NCI-H82 treated with DMSO at 0.1 percent for 48 hours (cell line): ENCODE results near the gene SUGP2.
"Not testable (repeated sequence)": the region's sequence is repeated elsewhere in the genome, so short reads cannot be mapped to it uniquely, and the experiment has no call there.

ENCODE experiments used
- DNase-seq: peaks from one replicate; lab custom pipeline; 2025; ENCODE audit not compliant: unreplicated experiment; lab: John Stamatoyannopoulos, UW

The SUGP2 gene

DNA sequence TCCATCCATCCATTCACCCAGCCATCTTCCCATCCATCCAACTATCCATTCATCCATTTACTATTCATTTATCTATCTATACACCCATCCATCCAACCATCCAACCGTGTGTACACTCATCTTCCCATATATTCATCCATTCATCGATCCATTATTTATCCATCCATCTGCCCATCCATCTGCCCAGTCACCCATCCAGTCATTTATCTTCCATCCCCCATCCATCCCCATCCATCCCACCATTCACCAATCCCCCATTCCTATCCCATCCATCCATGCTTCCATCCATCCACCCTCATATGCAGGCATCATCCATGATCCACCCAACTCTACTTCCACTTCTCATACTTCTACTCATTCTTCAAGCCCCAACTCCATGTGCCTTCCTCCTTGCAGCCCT is 78.3 kb downstream of the SUGP2 start:
- no peak for DNase-seq

DNA sequence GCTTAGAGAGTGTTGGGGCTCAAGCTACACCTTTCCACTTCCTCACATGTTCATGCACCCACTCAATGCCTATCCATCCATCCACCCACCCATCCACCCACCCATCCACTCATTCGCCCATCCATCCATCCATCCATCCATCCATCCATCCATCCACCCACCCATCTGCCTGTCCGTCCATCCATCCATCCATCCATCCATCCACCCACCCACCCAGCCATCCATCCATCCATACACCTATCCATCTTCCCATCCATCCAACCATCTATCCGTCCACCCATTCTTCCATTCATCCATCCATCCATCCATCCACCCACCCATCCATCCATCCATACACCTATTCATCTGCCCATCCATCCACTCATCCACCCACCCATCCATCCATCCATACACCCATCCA is 79.2 kb downstream of the SUGP2 start:
- DNase-seq: no peak

DNA sequence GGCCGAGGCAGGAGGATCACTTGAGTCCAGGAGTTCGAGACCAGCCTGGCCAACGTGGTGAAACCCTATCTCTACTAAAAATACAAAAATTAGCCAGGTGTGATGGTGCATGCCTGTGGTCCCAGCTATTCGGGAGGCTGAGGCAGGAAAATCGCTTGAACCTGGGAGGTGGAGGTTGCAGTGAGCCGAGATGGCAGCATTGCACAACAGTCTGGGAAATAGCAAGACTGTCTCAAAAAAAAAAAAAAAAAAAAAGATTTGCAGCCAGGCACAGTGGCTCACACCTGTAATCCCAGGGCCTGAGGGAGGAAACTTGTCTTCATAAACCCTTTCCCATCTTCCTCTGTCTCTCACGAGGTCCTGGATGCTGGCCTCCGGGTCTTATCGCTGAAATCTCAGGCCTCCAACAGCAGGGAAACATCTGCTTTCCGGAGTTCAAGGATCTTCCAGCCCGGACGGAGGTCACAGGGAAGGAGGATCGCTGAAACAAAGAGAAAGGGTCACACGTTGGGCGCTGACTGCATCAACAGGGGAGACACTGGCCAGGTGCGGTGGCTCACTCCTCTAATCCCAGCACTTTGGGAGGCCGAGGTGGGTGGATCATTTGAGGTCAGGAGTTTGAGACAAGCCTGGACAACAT is 80.8 kb downstream of the SUGP2 start:
- DNase-seq: not testable (repeated sequence)

DNA sequence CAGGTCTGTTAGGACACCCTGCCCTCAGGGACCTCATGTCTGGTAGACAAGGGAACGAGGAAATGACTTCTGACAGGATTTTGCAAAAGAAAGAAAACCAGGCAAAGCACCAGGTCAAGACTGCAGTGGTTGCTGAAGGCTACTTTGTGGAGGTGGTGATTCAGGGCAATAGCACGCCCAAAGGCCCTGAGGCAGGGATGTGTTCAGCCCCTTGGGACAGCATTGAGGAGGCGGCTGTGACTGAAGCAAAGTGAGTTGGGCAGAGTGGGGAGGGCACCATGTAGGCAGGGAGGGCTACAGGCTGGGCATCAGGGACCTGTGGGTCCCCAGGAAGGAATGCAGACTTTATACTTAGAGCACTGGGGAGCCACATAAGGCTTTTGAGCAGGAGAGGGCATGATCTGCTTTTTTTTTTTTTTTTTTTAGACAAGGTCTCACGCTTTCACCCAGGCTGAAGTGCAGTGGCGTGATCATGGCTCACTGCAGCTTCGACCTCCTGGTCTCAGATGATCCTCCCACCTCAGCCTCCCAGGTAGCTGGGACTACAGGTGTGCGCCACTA is 81.5 kb downstream of the SUGP2 start:
- DNase-seq: no peak

DNA sequence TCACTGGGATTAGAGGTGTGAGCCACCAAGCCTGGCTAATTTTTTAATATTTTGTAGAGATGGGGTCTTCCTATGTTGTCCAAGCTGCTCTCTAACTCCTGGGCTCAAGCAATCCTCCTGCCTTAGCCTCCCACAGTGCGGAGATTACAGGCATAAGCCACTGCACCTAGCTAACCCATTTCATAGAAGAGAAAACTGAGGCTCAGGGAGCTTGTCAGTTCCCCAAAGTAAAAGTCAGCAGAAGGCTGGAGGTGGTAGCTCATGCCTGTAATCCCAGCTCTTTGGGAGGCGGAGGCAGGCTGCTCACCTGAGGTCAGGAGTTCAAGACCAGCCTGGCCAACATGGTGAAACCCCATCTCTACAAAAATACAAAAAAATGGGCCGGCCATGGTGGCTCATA is 83.5 kb downstream of the SUGP2 start:
- no peak for DNase-seq

DNA sequence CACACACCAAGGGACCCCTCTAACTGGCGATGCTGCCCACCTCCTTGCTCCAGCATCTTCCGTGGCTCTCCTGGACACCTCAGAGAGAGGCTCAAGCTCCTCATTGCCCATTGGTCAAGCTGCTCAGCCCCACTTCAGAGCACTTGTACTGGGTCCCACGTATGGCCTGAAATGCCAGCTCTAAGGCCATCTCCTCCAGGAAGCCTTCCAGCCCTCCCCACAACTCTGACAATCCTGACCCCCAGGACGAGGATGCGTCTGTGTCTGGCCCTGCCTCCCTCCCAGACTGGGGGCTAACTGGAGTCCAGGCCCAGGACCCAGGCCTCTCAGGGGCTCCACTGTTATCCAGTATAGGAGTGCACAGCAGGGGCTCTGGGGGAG is 84.4 kb downstream of the SUGP2 start:
- no peak for DNase-seq

DNA sequence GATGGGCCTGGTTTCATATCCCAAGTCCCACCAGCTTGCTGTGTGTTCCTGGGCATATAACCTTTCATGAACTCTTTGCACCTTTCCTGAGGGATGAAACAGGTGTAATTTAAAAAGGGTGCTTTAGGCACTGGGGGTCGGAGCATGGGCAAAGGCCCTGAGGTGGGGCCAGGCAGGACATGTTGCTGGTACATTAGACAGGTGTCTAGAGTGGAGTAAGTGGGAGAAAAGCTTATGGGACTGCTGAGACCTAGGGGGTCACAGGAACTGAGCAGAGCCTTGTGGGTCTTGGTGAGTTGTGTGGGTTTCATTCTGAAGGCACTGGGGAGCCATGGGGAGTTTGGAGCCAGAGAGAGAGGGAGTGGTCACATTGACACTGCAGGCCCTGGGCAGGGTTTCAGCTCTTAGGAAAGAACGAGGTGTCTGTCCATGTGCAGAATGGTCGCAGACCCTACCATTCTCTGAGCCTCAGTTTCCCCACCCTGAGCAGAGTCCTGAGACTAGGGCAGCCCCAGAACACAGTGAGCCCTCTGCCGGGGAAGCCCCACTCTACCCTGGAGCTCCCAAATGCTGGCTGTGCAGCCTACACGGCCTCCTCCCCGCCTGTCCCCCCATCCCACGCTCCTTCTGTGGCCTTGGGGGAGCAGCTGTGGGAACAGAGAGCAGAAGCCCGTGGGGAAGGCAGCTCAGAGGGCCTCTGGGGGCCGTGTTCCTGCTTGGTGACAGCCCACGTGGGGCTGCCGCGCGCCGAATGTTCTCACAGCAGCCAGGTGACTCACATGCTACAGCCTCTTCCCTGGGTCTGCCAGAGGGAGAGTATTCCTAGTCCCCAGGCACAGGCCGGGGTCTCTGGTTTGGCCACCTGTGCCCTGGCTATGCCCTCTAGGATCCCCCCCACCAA is 85.0 kb downstream of the SUGP2 start:
- no peak for DNase-seq

DNA sequence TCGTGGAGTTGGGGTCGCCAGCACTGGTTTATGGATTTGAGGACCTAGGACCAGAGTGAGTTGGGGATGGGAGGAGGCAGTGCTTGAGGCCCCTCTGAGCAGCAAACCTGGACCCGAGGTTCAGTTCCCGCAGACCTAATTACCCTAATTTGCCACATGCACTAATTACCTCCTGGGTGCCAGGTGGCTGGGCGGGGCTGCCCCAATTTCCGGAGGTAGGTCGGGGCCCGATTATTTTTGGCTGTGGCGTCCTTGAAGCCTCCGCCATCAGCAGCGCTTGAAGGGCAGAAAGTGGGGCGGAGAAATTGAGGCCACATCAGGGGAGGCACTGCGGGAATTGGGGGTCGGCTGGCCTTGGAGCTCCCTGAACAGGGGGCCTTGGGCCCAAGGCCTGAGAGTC is 86.4 kb downstream of the SUGP2 start:
- DNase-seq: no peak

DNA sequence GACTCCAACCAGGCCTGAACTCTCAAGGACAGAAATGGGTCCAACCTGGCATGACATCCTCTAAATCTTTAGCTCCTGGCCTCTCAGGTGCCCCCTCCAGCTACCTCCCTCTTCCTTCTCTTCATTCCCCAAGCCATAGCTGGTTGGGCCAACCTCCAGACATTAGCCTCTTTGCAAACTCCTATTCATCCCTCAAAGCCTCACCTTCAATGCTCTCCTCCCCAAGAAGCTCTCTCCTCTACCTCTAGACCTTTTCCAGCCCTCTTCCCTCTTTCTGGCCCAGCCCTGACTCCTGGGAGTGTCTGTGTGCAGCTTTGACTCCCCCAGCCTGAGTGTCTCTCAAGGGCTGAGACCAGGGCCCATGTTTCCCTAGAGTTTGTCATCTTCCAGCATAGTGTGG is 87.0 kb downstream of the SUGP2 start:
- DNase-seq: no peak

DNA sequence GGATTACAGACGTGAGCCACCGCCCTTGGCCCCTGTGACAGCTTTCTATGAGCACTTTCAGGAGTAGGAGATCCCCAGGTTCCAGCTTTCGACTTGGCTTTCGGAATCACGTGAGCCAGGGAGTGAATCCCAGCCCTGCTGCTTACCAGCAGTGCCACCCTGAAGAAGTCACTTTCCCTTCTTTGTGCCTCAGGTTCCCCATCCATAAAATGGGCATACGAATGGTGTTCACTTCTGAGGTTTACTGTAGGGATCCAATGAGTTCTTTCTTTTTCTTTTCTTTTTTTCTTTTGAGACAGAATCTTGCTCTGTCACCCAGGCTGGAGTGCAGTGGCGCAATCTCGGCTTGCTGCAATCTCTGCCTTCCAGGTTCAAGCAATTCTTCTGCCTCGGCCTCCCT is 88.0 kb downstream of the SUGP2 start:
- DNase-seq: no peak

DNA sequence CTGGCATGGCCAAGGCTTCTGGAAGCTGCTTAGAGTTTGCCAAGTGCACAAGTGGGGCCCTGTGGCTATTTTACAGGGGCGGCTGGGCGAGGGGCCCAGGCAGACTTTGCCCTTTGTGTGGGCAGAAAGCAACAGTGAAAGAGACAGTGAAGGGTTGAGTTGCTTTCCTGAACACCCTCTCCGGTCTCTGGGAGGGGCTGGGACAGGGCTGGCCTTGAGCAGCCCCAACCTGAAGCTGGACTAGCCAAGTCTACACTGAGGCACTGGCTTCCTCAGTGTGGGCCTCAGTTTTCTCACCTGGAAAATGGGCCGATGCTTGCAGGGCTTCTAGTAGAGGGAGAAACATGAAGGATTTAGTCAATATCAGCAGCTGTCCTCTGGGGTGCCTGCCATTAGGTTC is 89.9 kb downstream of the SUGP2 start:
- no peak for DNase-seq

DNA sequence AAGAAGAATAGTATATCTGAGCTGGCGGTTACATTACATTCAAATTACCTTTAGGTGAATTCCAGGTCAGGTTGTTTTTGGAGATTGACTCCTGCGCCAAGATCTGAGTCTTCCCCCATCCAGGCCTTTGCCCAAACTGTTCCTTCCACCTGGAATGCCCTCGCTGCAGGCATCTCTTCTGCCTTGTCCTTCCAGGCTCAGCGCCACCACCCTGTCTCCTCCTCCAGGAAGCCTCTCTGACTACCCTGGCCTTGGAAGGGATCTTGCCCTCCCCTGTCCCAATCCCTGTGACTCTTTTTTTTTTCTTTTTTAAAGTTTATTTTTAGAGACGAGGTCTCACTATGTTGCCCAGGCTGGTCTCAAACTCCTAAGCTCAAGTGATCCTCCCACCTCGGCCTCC is 90.6 kb downstream of the SUGP2 start:
- DNase-seq: no peak

DNA sequence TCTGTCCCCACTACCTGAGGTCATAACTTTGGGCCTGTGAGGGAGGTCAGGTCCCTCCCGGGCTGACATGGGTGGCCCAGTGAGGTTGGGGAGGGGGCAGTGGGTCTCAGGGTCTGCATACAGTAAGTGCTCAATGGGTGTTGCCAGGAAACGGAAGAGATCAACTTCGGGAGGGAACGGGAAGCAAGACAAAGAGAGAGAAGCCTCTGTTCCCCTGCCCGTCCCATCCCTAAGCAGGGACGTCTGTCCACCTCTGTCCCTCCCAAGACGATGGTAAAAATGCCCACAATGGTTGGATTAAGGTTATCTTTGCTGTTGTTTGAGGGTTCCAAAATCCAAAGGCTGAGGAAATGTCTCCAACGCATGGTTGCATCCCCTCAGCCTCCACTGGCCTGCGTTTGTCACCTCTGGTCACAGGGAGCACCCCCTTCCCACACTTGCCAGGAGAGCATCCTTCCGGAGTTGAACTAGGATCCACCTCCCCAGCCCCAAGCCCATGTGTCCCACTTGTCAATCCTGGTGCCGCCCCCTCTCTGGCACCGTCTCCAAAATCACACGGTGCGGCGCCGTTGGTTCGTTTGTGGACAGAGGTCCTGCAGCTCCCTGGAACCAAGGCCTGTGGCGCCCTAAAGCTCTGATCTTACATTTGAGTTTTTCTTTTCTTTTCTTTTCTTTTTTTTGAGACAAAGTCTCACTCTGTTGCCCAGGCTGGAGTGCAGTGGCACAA is 91.5 kb downstream of the SUGP2 start:
- DNase-seq: no peak
